DND-41 (cell line): ENCODE results near the gene TDRD7.

Experiments used
- ATAC-seq: fragments of 200-7000 bp; cut with Tn5 transposase; 3 replicates; pipeline ENCODE4 v1.9.1; 2021; ENCODE audit warnings: low read depth; ENCODE audit not compliant: insufficient read depth
- DNase-seq: peaks from one replicate; pipeline ENCODE4 v3.0.0-alpha.2; 2020
- H2AFZ ChIP-seq: 2 replicates; pipeline ENCODE4 v1.6.0; 2012; ENCODE audit warnings: low read depth, low read length
- H3K27ac ChIP-seq: 2 replicates; pipeline ENCODE4 v1.5.1; 2012; ENCODE audit warnings: low read length, inconsistent platforms
- H3K27me3 ChIP-seq: fragments of 200-600 bp; sonication (generic); 2 replicates; pipeline ENCODE4 v1.6.0; 2012; ENCODE audit warnings: low read length, mild to moderate bottlenecking, inconsistent platforms; ENCODE audit not compliant: insufficient read depth, poor library complexity
- H3K36me3 ChIP-seq: 2 replicates; pipeline ENCODE4 v1.5.1; 2012; ENCODE audit warnings: low read length, inconsistent platforms; ENCODE audit not compliant: insufficient read depth
- H3K4me1 ChIP-seq: 2 replicates; pipeline ENCODE4 v1.5.1; 2012; ENCODE audit warnings: mild to moderate bottlenecking, low read length; ENCODE audit not compliant: insufficient read depth
- H3K4me2 ChIP-seq: 2 replicates; pipeline ENCODE4 v1.6.0; 2012; ENCODE audit warnings: mild to moderate bottlenecking, moderate library complexity, low read length, inconsistent platforms; ENCODE audit not compliant: insufficient read depth
- H3K4me3 ChIP-seq, 2 experiments: fragments of 200-600 bp in 1 of 2; shearing (Covaris generic) in 1 of 2; 2 replicates each; pipeline ENCODE4 v1.5.1; 2012 to 2016; ENCODE audit warnings: inconsistent platforms in 2 of 2, low read length in 2 of 2, mild to moderate bottlenecking in 2 of 2, low read depth in 1 of 2, moderate library complexity in 1 of 2
- H3K79me2 ChIP-seq: 2 replicates; pipeline ENCODE4 v1.6.0; 2012; ENCODE audit warnings: low read length, inconsistent platforms; ENCODE audit not compliant: insufficient read depth
- H3K9ac ChIP-seq: 2 replicates; pipeline ENCODE4 v1.6.0; 2012; ENCODE audit warnings: low read depth, mild to moderate bottlenecking, inconsistent platforms, low read length, moderate library complexity
- H3K9me3 ChIP-seq: 2 replicates; pipeline ENCODE4 v1.5.1; 2012; ENCODE audit warnings: low read length, moderate library complexity, mild to moderate bottlenecking, inconsistent platforms; ENCODE audit not compliant: insufficient read depth, severe bottlenecking
- H4K20me1 ChIP-seq: 2 replicates; pipeline ENCODE4 v1.6.0; 2012; ENCODE audit warnings: low read length; ENCODE audit not compliant: insufficient read depth
- CTCF ChIP-seq: IDR thresholded peaks from 2 replicates; pipeline ENCODE4 v1.5.1; 2012; ENCODE audit warnings: borderline replicate concordance, low read length, moderate library complexity, mild to moderate bottlenecking; ENCODE audit not compliant: poor library complexity, severe bottlenecking; ENCODE audit errors: extremely low read depth
- EZH2 ChIP-seq: IDR thresholded peaks from 3 replicates; pipeline ENCODE4 v1.6.1; 2012; ENCODE audit warnings: borderline replicate concordance, low read depth, mild to moderate bottlenecking, moderate library complexity, low read length, inconsistent platforms; ENCODE audit not compliant: severe bottlenecking

The TDRD7 gene

GRCh38 chr9:97518166-97518908 is 106.4 kb downstream of the TDRD7 start:
- TF ChIP-seq CTCF (no peak), EZH2 (no peak)
- no peaks in the 10 kb centered on the region for H3K4me1 ChIP-seq
- no peak for DNase-seq
- H2AFZ ChIP-seq = no peak overlapping the region
- ATAC-seq = no peak
- H3K79me2 ChIP-seq = no peaks in the 10 kb centered on the region
- H3K4me2 ChIP-seq = no peak overlapping the region
- no peak overlapping the region for H3K27ac ChIP-seq
- H3K27me3 ChIP-seq = peaks cover 22% of the 10 kb centered on the region
- H3K9ac ChIP-seq = no peak overlapping the region
- H3K4me3 ChIP-seq = no peak overlapping the region
- H3K9me3 ChIP-seq = no peaks in the 10 kb centered on the region
- no peaks in the 10 kb centered on the region for H3K36me3 ChIP-seq
- no peaks in the 10 kb centered on the region for H4K20me1 ChIP-seq

GRCh38 chr9:97518909-97519307 is 107.0 kb downstream of the TDRD7 start:
- Histone ChIP-seq H2AFZ (no peak overlapping the region), H3K36me3 (no peaks in the 10 kb centered on the region), H3K9ac (no peak overlapping the region), H3K79me2 (no peaks in the 10 kb centered on the region), H3K9me3 (no peaks in the 10 kb centered on the region), H3K4me2 (no peak overlapping the region), H3K4me1 (no peaks in the 10 kb centered on the region), H3K4me3 (no peak overlapping the region), H4K20me1 (no peaks in the 10 kb centered on the region), H3K27ac (no peak overlapping the region), H3K27me3 (peaks cover 22% of the 10 kb centered on the region)
- DNase-seq = no peak
- no peak for ATAC-seq
- no peak for TF ChIP-seq EZH2

- Histone ChIP-seq H3K27ac (no peak overlapping the region), H3K79me2 (no peaks in the 10 kb centered on the region), H3K27me3 (peaks cover 22% of the 10 kb centered on the region), H4K20me1 (no peaks in the 10 kb centered on the region), H3K4me3 (no peak overlapping the region), H3K9me3 (no peaks in the 10 kb centered on the region), H2AFZ (no peak overlapping the region), H3K36me3 (no peaks in the 10 kb centered on the region), H3K4me1 (no peaks in the 10 kb centered on the region), H3K9ac (no peak overlapping the region), H3K4me2 (no peak overlapping the region)
- DNase-seq = no peak
- TF ChIP-seq EZH2 = no peak
- no peak for TF ChIP-seq CTCF
- ATAC-seq = no peak
Observed at GRCh38 chr9:97519441-97519970, 107.6 kb downstream of the TDRD7 start.

- DNase-seq (no peak), ATAC-seq (no peak)
- no peaks in the 10 kb centered on the region for H3K79me2 ChIP-seq
- no peaks in the 10 kb centered on the region for H3K9me3 ChIP-seq
- H4K20me1 ChIP-seq = no peaks in the 10 kb centered on the region
- no peaks in the 10 kb centered on the region for H3K4me1 ChIP-seq
- no peak overlapping the region for H3K27ac ChIP-seq
- no peak overlapping the region for H3K4me3 ChIP-seq
- H3K4me2 ChIP-seq = no peak overlapping the region
- H3K27me3 ChIP-seq = peaks cover 32% of the 10 kb centered on the region
- no peak overlapping the region for H3K9ac ChIP-seq
- no peak overlapping the region for H2AFZ ChIP-seq
- no peaks in the 10 kb centered on the region for H3K36me3 ChIP-seq
- TF ChIP-seq EZH2 = no peak
- TF ChIP-seq CTCF = no peak
Observed at GRCh38 chr9:97521576-97522333, 109.9 kb downstream of the TDRD7 start.
